HG03135 (cell line): Measurements from ENCODE around the gene MAP1LC3B2.
"Not testable (repeated sequence)": the region's sequence is repeated elsewhere in the genome, so short reads cannot be mapped to it uniquely, and the experiment has no call there.

Experiments
- ATAC-seq: cut with Tn5 transposase; IDR thresholded peaks from one replicate; pipeline ENCODE4 v1.9.1; 2021; ENCODE audit warnings: mild to moderate bottlenecking, moderate library complexity; ENCODE audit not compliant: unreplicated experiment

MAP1LC3B2 gene

GRCh38 chr12:116556964-116557698 is 2.0 kb upstream of the MAP1LC3B2 start:
- ATAC-seq, result no peak

- ATAC-seq, result no peak
These were observed 660 bp upstream of the MAP1LC3B2 start for GRCh38 chr12:116558280-116559161.

- no peak for ATAC-seq
These were observed 2.1 kb downstream of the MAP1LC3B2 start for GRCh38 chr12:116561181-116561821.

GRCh38 chr12:116562090-116562489 is 2.9 kb downstream of the MAP1LC3B2 start:
- no peak for ATAC-seq

- ATAC-seq, result no peak
These were observed 4.1 kb downstream of the MAP1LC3B2 start for GRCh38 chr12:116563262-116563661.

GRCh38 chr12:116564080-116564479 is 4.9 kb downstream of the MAP1LC3B2 start:
- no peak for ATAC-seq

GRCh38 chr12:116565221-116565620 is 6.0 kb downstream of the MAP1LC3B2 start:
- not testable (repeated sequence) for ATAC-seq

GRCh38 chr12:116565963-116566362 is 6.8 kb downstream of the MAP1LC3B2 start:
- no peak for ATAC-seq

- no peak for ATAC-seq
These were observed 9.0 kb downstream of the MAP1LC3B2 start for GRCh38 chr12:116568203-116568602.

- ATAC-seq, result no peak
These were observed 11.9 kb downstream of the MAP1LC3B2 start for GRCh38 chr12:116571089-116571488.

GRCh38 chr12:116573776-116574175 is 14.6 kb downstream of the MAP1LC3B2 start:
- ATAC-seq, result no peak

GRCh38 chr12:116575754-116576153 is 16.6 kb downstream of the MAP1LC3B2 start:
- not testable (repeated sequence) for ATAC-seq

- ATAC-seq, result no peak
These were observed 18.0 kb downstream of the MAP1LC3B2 start for GRCh38 chr12:116577154-116577561.

- ATAC-seq, result no peak
These were observed 18.9 kb downstream of the MAP1LC3B2 start for GRCh38 chr12:116578051-116578450.

GRCh38 chr12:116582610-116583009 is 23.4 kb downstream of the MAP1LC3B2 start:
- ATAC-seq, result no peak

GRCh38 chr12:116583129-116583694 is 24.0 kb downstream of the MAP1LC3B2 start:
- ATAC-seq, result no peak

GRCh38 chr12:116587270-116587669 is 28.1 kb downstream of the MAP1LC3B2 start:
- no peak for ATAC-seq

GRCh38 chr12:116588390-116589028 is 29.3 kb downstream of the MAP1LC3B2 start:
- no peak for ATAC-seq

GRCh38 chr12:116589581-116589980 is 30.4 kb downstream of the MAP1LC3B2 start:
- no peak for ATAC-seq

- no peak for ATAC-seq
These were observed 31.4 kb downstream of the MAP1LC3B2 start for GRCh38 chr12:116590561-116590960.
